ENCODE data around the gene NAALADL2. TPM values are rescaled to one million over a fixed set of nuclear protein-coding genes. Genes with fewer than 3 reads are reported as not detected.

The NAALADL2 gene
- total and polyA plus RNA-seq, 2 of the 8 experiments (the other 6 are each of a cell fraction or from before 2014, with no cell fraction given): 0.12 to 0.22 TPM

GRCh38 chr3:175839366-175840005, 980.4 kb downstream of the NAALADL2 start:
- Histone ChIP-seq H3K4me3 (ENCODE audit: extremely low read depth in 1 of 4, insufficient read depth in 2 of 4, low read depth in 3 of 4, low read length in 4 of 4) (no peak overlapping the region), H2BK12ac (ENCODE audit: low read depth, low read length) (no peak overlapping the region), H3K79me1 (ENCODE audit: low read depth, low read length) (no peaks in the 10 kb centered on the region), H2BK5ac (ENCODE audit: low read depth, low read length) (no peak overlapping the region), H2BK15ac (ENCODE audit: low read length) (no peak overlapping the region), H3K27me3 (replicated peaks in 1 of 4; ENCODE audit: control insufficient read depth in 3 of 4, extremely low read depth in 1 of 4, insufficient read depth in 3 of 4, low read length in 3 of 4) (no peaks in the 10 kb centered on the region), H3K27ac (ENCODE audit: low read depth, low read length) (no peak overlapping the region), H2BK20ac (ENCODE audit: low read length) (no peak overlapping the region), H3K9me3 (ENCODE audit: insufficient read depth in 2 of 2, low read depth in 1 of 2, low read length in 1 of 2) (no peaks in the 10 kb centered on the region), H3K23ac (ENCODE audit: insufficient read length) (no peak overlapping the region), H3K4ac (replicated peaks; ENCODE audit: insufficient read length, low read depth, low read length) (no peak overlapping the region), H3K56ac (replicated peaks; ENCODE audit: insufficient read length, low read depth, low read length) (no peak overlapping the region), H3K4me2 (ENCODE audit: insufficient read depth in 1 of 2, low read depth in 2 of 2, low read length in 2 of 2) (no peak overlapping the region), H4K91ac (replicated peaks; ENCODE audit: insufficient read length, low read length) (no peak overlapping the region), H4K20me1 (replicated peaks in 1 of 2; ENCODE audit: control insufficient read depth in 1 of 2, insufficient read depth in 2 of 2, low read length in 2 of 2) (no peaks in the 10 kb centered on the region), H3K79me2 (ENCODE audit: control insufficient read depth in 1 of 2, insufficient read depth in 2 of 2, low read length in 2 of 2) (no peaks in the 10 kb centered on the region), H3K14ac (ENCODE audit: insufficient read length) (no peak overlapping the region), H3K18ac (ENCODE audit: extremely low read depth, low read length) (no peak overlapping the region), H4K5ac (ENCODE audit: insufficient read length, low read depth, low read length) (no peak overlapping the region), H2BK120ac (replicated peaks; ENCODE audit: low read depth, low read length) (no peak overlapping the region), H4K8ac (ENCODE audit: extremely low read depth, insufficient read depth, low read length) (no peak overlapping the region), H2AK5ac (ENCODE audit: low read depth, low read length) (no peak overlapping the region), H3K9ac (replicated peaks in 1 of 4; ENCODE audit: extremely low read depth in 1 of 4, low read depth in 3 of 4, low read length in 3 of 4) (no peak overlapping the region), H3K4me1 (replicated peaks in 1 of 4; ENCODE audit: control insufficient read depth in 3 of 4, insufficient read depth in 4 of 4, low read length in 3 of 4) (peaks cover 1 to 9% (median 3%) of the 10 kb centered on the region in 4 experiments; a peak in 3 of 7 replicates), H3K36me3 (ENCODE audit: control insufficient read depth in 2 of 4, insufficient read depth in 4 of 4, low read length in 3 of 4) (no peaks in the 10 kb centered on the region), H2AFZ (ENCODE audit: low read length) (no peak overlapping the region), H3K23me2 (ENCODE audit: low read depth, low read length) (no peaks in the 10 kb centered on the region)
- no peak for FAIRE-seq
- ChIA-PET POLR2A (ENCODE audit: partially characterized antibody) (no interaction called here), CTCF (ENCODE audit: partially characterized antibody) (no interaction called here)
- no peak for DNase-seq (ENCODE audit: low read depth in 1 of 2, low spot score in 2 of 2)
- WGBS, 2 experiments (ENCODE audit: extremely low coverage in 1 of 2, insufficient coverage in 1 of 2, insufficient read length in 1 of 2, insufficient replicate concordance in 2 of 2, low coverage in 1 of 2, low lambda C conversion rate in 2 of 2, missing lambda C conversion rate in 1 of 2): 87% methylated on average over 2 of the region's 2 CpGs; no CpG with 5 or more reads in 1 of the 2 experiments
- TF ChIP-seq SRF (IDR thresholded peaks at IDR 0.05; ENCODE audit: low read depth, low read length) (no peak), PHF8 (conservative IDR thresholded peaks at IDR 0.05; ENCODE audit: low read depth, low read length) (no peak), POU5F1 (IDR thresholded peaks at IDR 0.05; ENCODE audit: low read depth, low read length) (no peak), MAX (IDR thresholded peaks at IDR 0.05) (no peak), KDM5A (IDR thresholded peaks at IDR 0.05; ENCODE audit: low read length) (no peak), CHD1 (IDR thresholded peaks at IDR 0.05; ENCODE audit: low read depth, low read length) (no peak), HDAC2 (IDR thresholded peaks at IDR 0.05; ENCODE audit: borderline replicate concordance in 1 of 2, low read depth in 2 of 2, low read length in 2 of 2) (no peak), MAFK (IDR thresholded peaks at IDR 0.05; ENCODE audit: low read depth, low read length) (no peak), KDM4A (IDR thresholded peaks at IDR 0.05; ENCODE audit: low read depth, low read length, severe bottlenecking) (no peak), USF2 (IDR thresholded peaks at IDR 0.05; ENCODE audit: low read length) (no peak), CBX8 (IDR thresholded peaks at IDR 0.05; ENCODE audit: borderline replicate concordance, low read depth, low read length) (no peak), RFX5 (IDR thresholded peaks at IDR 0.05; ENCODE audit: borderline replicate concordance, low read depth, low read length) (no peak)
